Measurements from ENCODE around the gene SMIM41. TPM values are rescaled to one million over a fixed set of nuclear protein-coding genes. Genes with fewer than 3 reads are reported as not detected.

The SMIM41 gene
- total RNA-seq, 1 donor from 2014 or later = 0.16 TPM

GRCh38 chr12:52126605-52127578, 47.4 kb downstream of the SMIM41 start:
- intact Hi-C loops (cut with DNase I) = loop anchor here (1.0 to 2.0 kb wide), 2 partner anchors 20 to 94 kb away; no protein-coding TSS in a partner anchor
- no peak for DNase-seq (ENCODE audit: missing footprints)
- ATAC-seq = peak; percentile 75

GRCh38 chr12:52127683-52128450, 48.4 kb downstream of the SMIM41 start:
- no peak for ATAC-seq
- no peak for DNase-seq (ENCODE audit: missing footprints)
- intact Hi-C loops (cut with DNase I) = loop anchor here (2.0 kb wide), 1 partner anchor 95 kb away; no protein-coding TSS in a partner anchor

- ATAC-seq = no peak
- intact Hi-C loops (cut with DNase I) = no loop called here
Observed at GRCh38 chr12:52130711-52131110, 51.2 kb downstream of the SMIM41 start.

GRCh38 chr12:52132754-52133161, 53.3 kb downstream of the SMIM41 start:
- no peak for ATAC-seq
- DNase-seq (ENCODE audit: missing footprints) = no peak
- intact Hi-C loops (cut with DNase I) = no loop called here

More at GRCh38 chr12:52130711-52131110, 51.2 kb downstream of the SMIM41 start:
- DNase-seq (ENCODE audit: missing footprints) = no peak

- ATAC-seq (no peak), DNase-seq (ENCODE audit: missing footprints) (no peak)
- intact Hi-C loops (cut with DNase I) = no loop called here
Observed at GRCh38 chr12:52137746-52138145, 58.2 kb downstream of the SMIM41 start.

GRCh38 chr12:52139147-52139546, 59.6 kb downstream of the SMIM41 start:
- intact Hi-C loops (cut with DNase I) = no loop called here

GRCh38 chr12:52139579-52140062, 60.1 kb downstream of the SMIM41 start:
- ATAC-seq (no peak), DNase-seq (ENCODE audit: missing footprints) (no peak)
- intact Hi-C loops (cut with DNase I) = no loop called here

More at GRCh38 chr12:52139147-52139546, 59.6 kb downstream of the SMIM41 start:
- no peak for DNase-seq (ENCODE audit: missing footprints)
- ATAC-seq = no peak

- no peak for DNase-seq (ENCODE audit: missing footprints)
- ATAC-seq = no peak
- intact Hi-C loops (cut with DNase I) = no loop called here
Observed at GRCh38 chr12:52141306-52141705, 61.8 kb downstream of the SMIM41 start.

- intact Hi-C loops (cut with DNase I) = no loop called here
- ATAC-seq (no peak), DNase-seq (ENCODE audit: missing footprints) (no peak)
Observed at GRCh38 chr12:52141875-52142274, 62.4 kb downstream of the SMIM41 start.

GRCh38 chr12:52142431-52142830, 62.9 kb downstream of the SMIM41 start:
- no peak for DNase-seq (ENCODE audit: missing footprints)
- no peak for ATAC-seq
- intact Hi-C loops (cut with DNase I) = no loop called here

GRCh38 chr12:52144512-52145227, 65.2 kb downstream of the SMIM41 start:
- DNase-seq (ENCODE audit: missing footprints) (no peak), ATAC-seq (no peak)
- intact Hi-C loops (cut with DNase I) = no loop called here

- no peak for DNase-seq (ENCODE audit: missing footprints)
- intact Hi-C loops (cut with DNase I) = no loop called here
- no peak for ATAC-seq
Observed at GRCh38 chr12:52145228-52146088, 66.0 kb downstream of the SMIM41 start.

- ATAC-seq = no peak
- no peak for DNase-seq (ENCODE audit: missing footprints)
- intact Hi-C loops (cut with DNase I) = no loop called here
Observed at GRCh38 chr12:52146089-52146821, 66.8 kb downstream of the SMIM41 start.

GRCh38 chr12:52146822-52147366, 67.4 kb downstream of the SMIM41 start:
- intact Hi-C loops (cut with DNase I) = loop anchor here (1.0 kb wide), 1 partner anchor 21 kb away; no protein-coding TSS in a partner anchor
- ATAC-seq = no peak
- DNase-seq (ENCODE audit: missing footprints) = no peak

GRCh38 chr12:52147367-52147963, 68.0 kb downstream of the SMIM41 start:
- ATAC-seq (peak; percentile 63), DNase-seq (ENCODE audit: missing footprints) (peak; percentile 87)
- intact Hi-C loops (cut with DNase I) = loop anchor here (1.0 kb wide), 1 partner anchor 21 kb away; no protein-coding TSS in a partner anchor

GRCh38 chr12:52147964-52148463, 68.5 kb downstream of the SMIM41 start:
- intact Hi-C loops (cut with DNase I) = loop anchor here (1.0 kb wide), 1 partner anchor 22 kb away; no protein-coding TSS in a partner anchor
- ATAC-seq = no peak
- no peak for DNase-seq (ENCODE audit: missing footprints)

Measured in Right ventricle myocardium inferior (tissue), 1 donor.